GM12891 (cell line): ENCODE results near the gene MAP3K13.

Source experiments
- PAX5 ChIP-seq: IDR thresholded peaks from 2 replicates; pipeline ENCODE4 v1.6.1; 2011; ENCODE audit warnings: low read length, moderate library complexity, mild to moderate bottlenecking; ENCODE audit not compliant: insufficient read depth, severe bottlenecking
- POLR2AphosphoS5 ChIP-seq: IDR thresholded peaks from 2 replicates; pipeline ENCODE4 v1.6.1; 2011; ENCODE audit warnings: low read depth, low read length, control low read depth
- SPI1 ChIP-seq: IDR thresholded peaks from 2 replicates; pipeline ENCODE4 v1.6.1; 2011; ENCODE audit warnings: low read depth, low read length, control low read depth

- TF ChIP-seq SPI1 (peak; percentile 63), POLR2AphosphoS5 (no peak), PAX5 (no peak)
Observed at GRCh38 chr3:185420762-185421161, 57.8 kb downstream of the MAP3K13 start.
